ENCODE results near the gene SPRED3.

SPRED3 gene

DNA sequence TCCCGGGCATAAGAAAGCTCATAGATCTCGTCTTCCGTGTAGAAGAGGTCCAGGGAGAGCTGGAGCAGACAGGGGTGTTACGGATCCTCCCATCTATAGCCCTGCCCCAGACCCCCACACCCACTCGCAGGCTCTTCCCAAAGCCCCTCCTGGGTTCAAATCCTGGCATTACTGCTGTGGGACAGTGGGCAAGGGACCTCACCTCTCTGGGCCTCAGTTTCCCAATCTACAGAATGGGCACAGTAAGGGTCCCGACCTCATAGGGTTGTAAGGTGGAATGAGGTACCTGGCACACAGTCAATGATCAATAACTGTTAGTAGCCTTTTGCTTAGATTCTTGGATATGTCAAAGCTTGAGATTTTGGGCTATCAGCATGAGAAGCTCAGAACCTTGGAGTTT lies 24.9 kb downstream of the SPRED3 start:
- no peaks in the 10 kb centered on the region for H3K79me2 ChIP-seq (ENCODE audit: low read length)

DNA sequence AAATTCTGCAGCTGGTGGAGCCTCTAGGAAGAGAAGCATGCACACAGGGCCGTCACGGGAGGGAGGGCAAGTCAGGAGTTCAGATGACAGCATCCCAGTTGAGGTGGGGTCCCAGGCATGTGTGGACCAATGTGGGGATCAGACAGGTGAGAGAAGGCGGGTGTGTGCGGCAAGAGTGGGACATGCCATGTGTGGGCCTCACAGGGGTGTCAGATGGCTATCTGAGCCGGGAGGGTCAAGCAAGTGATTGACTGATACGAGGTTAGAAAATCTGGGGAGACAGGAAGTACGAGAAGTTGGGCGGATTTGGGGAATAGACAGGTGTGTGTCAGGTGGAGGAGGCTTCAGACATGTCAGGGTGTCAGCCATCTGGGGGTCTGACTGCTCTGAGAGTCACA lies 28.6 kb downstream of the SPRED3 start:
- H4K20me1 ChIP-seq (ENCODE audit: insufficient read depth, low read length): 0 out of 2 replicates have a peak, but pooled peaks cover 4% of the 10 kb centered on the region
- H3K36me3 ChIP-seq (replicated peaks; ENCODE audit: low read depth, low read length): peaks cover 63% of the 10 kb centered on the region
- H3K4me3 ChIP-seq (ENCODE audit: low read length): peak overlapping the region; percentile 66
- H3K27ac ChIP-seq (ENCODE audit: low read length): peak overlapping the region; percentile 36
- no peaks in the 10 kb centered on the region for H3K27me3 ChIP-seq (ENCODE audit: low read depth, low read length)
- TF ChIP-seq EZH2phosphoT487 (IDR thresholded peaks at IDR 0.05; ENCODE audit: low read depth): no peak
- TF ChIP-seq, protein P1, sequence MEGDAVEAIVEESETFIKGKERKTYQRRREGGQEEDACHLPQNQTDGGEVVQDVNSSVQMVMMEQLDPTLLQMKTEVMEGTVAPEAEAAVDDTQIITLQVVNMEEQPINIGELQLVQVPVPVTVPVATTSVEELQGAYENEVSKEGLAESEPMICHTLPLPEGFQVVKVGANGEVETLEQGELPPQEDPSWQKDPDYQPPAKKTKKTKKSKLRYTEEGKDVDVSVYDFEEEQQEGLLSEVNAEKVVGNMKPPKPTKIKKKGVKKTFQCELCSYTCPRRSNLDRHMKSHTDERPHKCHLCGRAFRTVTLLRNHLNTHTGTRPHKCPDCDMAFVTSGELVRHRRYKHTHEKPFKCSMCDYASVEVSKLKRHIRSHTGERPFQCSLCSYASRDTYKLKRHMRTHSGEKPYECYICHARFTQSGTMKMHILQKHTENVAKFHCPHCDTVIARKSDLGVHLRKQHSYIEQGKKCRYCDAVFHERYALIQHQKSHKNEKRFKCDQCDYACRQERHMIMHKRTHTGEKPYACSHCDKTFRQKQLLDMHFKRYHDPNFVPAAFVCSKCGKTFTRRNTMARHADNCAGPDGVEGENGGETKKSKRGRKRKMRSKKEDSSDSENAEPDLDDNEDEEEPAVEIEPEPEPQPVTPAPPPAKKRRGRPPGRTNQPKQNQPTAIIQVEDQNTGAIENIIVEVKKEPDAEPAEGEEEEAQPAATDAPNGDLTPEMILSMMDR (IDR thresholded peaks at IDR 0.05; ENCODE audit: low read depth, low read length): no peak
- no peaks in the 10 kb centered on the region for H3K79me2 ChIP-seq (ENCODE audit: low read length)
- peaks cover 35% of the 10 kb centered on the region for H3K4me1 ChIP-seq (ENCODE audit: low read length)
- peak overlapping the region; percentile 70 for H3K4me2 ChIP-seq (ENCODE audit: low read length)
- no peak overlapping the region; the same call in 1 of the 2 replicates for H3K9ac ChIP-seq (ENCODE audit: low read length)
- no peak overlapping the region for H2AFZ ChIP-seq (ENCODE audit: low read depth, low read length)
- H3K9me3 ChIP-seq (ENCODE audit: insufficient read depth, low read length): no peaks in the 10 kb centered on the region

More for the DNA sequence above, 24.9 kb downstream of the SPRED3 start:
- Histone ChIP-seq H3K27ac (ENCODE audit: low read length) (no peak overlapping the region), H3K9ac (ENCODE audit: low read length) (no peak overlapping the region), H3K4me1 (ENCODE audit: low read length) (peaks cover 18% of the 10 kb centered on the region), H3K36me3 (replicated peaks; ENCODE audit: low read depth, low read length) (peaks cover 67% of the 10 kb centered on the region), H3K4me3 (ENCODE audit: low read length) (no peak overlapping the region), H3K4me2 (ENCODE audit: low read length) (no peak overlapping the region), H3K27me3 (ENCODE audit: low read depth, low read length) (no peaks in the 10 kb centered on the region), H2AFZ (ENCODE audit: low read depth, low read length) (no peak overlapping the region), H4K20me1 (ENCODE audit: insufficient read depth, low read length) (no peaks in the 10 kb centered on the region), H3K9me3 (ENCODE audit: insufficient read depth, low read length) (no peaks in the 10 kb centered on the region)
- no peak for TF ChIP-seq EZH2phosphoT487 (IDR thresholded peaks at IDR 0.05; ENCODE audit: low read depth)
- TF ChIP-seq, protein P1 (IDR thresholded peaks at IDR 0.05; ENCODE audit: low read depth, low read length): no peak

DNA sequence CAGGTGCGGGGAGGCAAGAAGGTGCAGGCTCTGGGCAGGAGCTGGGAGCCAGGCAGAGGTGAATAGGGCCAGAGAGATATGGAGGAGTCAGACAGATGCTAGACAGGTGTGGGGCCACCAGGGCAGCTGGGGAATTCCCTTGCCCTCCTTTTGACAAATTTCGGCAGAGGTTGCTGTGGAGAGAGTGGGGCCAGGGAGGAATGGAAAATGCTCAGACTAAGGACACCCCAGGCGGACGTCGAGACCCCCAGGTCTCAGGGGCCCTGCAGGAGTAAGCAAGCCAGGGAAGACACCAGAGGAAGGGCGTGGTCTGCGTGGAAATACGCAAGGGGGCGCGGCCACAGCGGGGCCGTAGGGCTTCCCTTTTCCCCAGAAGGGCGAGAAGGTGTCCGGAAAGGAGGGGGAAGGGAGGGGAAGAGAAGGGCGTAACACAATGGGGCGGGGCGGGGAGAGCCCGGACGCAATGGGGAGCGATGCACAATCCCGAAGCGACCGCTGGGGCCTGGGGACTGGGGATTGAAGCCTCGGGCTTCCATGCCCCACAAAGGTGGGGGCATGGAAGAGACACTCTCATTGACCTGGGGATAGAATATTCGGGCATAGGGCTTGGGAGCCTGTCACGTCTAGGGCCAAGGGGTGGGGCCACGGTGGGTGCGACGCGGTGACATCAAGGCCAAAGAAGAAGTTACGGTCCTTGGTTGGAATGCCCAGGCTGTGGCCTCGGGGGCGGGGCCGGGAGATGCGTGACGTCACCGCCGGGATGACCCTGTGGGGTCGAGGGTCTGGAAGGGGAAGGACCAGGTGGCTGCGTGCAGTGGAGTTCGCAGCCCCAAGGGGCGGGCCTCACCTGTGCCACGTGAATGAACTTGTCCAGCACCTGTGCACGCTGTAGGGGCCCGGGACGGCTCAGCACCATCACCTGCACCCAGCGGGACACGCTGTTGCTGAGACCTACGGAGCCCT lies 29.3 kb downstream of the SPRED3 start:
- peak overlapping the region; percentile 66 for H3K4me3 ChIP-seq (ENCODE audit: low read length)
- peak overlapping the region; percentile 70 for H3K4me2 ChIP-seq (ENCODE audit: low read length)
- peak overlapping the region; percentile 36 for H3K27ac ChIP-seq (ENCODE audit: low read length)
- TF ChIP-seq, protein P1 (IDR thresholded peaks at IDR 0.05; ENCODE audit: low read depth, low read length): 0 out of 2 replicates have a peak, but pooled peaks have one; percentile 10
- no peak for TF ChIP-seq EZH2phosphoT487 (IDR thresholded peaks at IDR 0.05; ENCODE audit: low read depth)
- H3K9me3 ChIP-seq (ENCODE audit: insufficient read depth, low read length): no peaks in the 10 kb centered on the region
- peak overlapping the region; percentile 26; the same call in 1 of the 2 replicates for H3K9ac ChIP-seq (ENCODE audit: low read length)
- no peak overlapping the region for H2AFZ ChIP-seq (ENCODE audit: low read depth, low read length)
- H4K20me1 ChIP-seq (ENCODE audit: insufficient read depth, low read length): 0 out of 2 replicates have a peak, but pooled peaks cover 4% of the 10 kb centered on the region
- H3K4me1 ChIP-seq (ENCODE audit: low read length): peaks cover 36% of the 10 kb centered on the region
- no peaks in the 10 kb centered on the region for H3K27me3 ChIP-seq (ENCODE audit: low read depth, low read length)
- H3K79me2 ChIP-seq (ENCODE audit: low read length): peaks cover under 1% of the 10 kb centered on the region
- H3K36me3 ChIP-seq (replicated peaks; ENCODE audit: low read depth, low read length): peaks cover 57% of the 10 kb centered on the region

DNA sequence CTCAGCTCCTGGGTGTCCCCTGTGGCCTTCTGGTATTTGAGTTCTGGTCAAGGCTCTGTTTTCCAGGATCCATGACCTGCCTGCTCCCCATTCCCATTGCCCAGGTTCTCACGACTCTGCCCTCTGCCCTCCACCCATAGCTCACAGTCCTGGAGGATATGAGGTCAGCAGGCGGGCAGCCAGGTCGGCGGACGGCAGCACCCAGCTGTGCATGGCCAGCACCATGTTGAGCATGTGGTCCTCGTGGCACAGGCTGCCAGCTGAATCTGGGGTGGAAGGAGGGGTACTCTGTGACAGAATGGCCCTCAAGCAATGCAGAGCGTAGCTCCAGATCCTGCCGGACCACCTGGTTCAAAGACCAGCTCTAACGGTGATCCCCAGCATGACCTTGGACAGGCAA lies 32.4 kb downstream of the SPRED3 start:
- H3K27ac ChIP-seq (ENCODE audit: low read length): no peak overlapping the region
- H3K36me3 ChIP-seq (replicated peaks; ENCODE audit: low read depth, low read length): peaks cover 56% of the 10 kb centered on the region
- H2AFZ ChIP-seq (ENCODE audit: low read depth, low read length): no peak overlapping the region
- 0 out of 2 replicates have a peak, but pooled peaks cover 4% of the 10 kb centered on the region for H4K20me1 ChIP-seq (ENCODE audit: insufficient read depth, low read length)
- H3K4me3 ChIP-seq (ENCODE audit: low read length): no peak overlapping the region
- H3K9ac ChIP-seq (ENCODE audit: low read length): no peak overlapping the region
- H3K4me2 ChIP-seq (ENCODE audit: low read length): no peak overlapping the region
- TF ChIP-seq, protein P1 (IDR thresholded peaks at IDR 0.05; ENCODE audit: low read depth, low read length): no peak
- TF ChIP-seq EZH2phosphoT487 (IDR thresholded peaks at IDR 0.05; ENCODE audit: low read depth): no peak
- peaks cover 27% of the 10 kb centered on the region for H3K79me2 ChIP-seq (ENCODE audit: low read length)
- H3K9me3 ChIP-seq (ENCODE audit: insufficient read depth, low read length): no peaks in the 10 kb centered on the region
- H3K27me3 ChIP-seq (ENCODE audit: low read depth, low read length): no peaks in the 10 kb centered on the region
- H3K4me1 ChIP-seq (ENCODE audit: low read length): peaks cover 59% of the 10 kb centered on the region
